Uterus (tissue), 4 donors: ENCODE data around the gene PTPRN. TPM values are rescaled to one million over a fixed set of nuclear protein-coding genes. Genes with fewer than 3 reads are reported as not detected.
"Not testable (repeated sequence)": the region's sequence is repeated elsewhere in the genome, so short reads cannot be mapped to it uniquely, and the experiment has no call there.

ENCODE experiments used
- DNase-seq, 2 donors: peaks; one replicate each; pipeline ENCODE4 v3.0.0-alpha.2; 2019 to 2020
- H3K27ac ChIP-seq, 2 donors: fragments of 200-600 bp; sonication (generic); 1 replicate in 1 of 2; 2 replicates in 1 of 2; pipeline ENCODE4 v1.5.1; 2016 to 2018
- H3K27me3 ChIP-seq, 2 donors: fragments of 200-600 bp; sonication (generic); one replicate each; pipeline ENCODE4 v1.5.1; 2018 to 2019; ENCODE audit warnings: control low read depth in 1 of 2
- H3K36me3 ChIP-seq, 2 donors: fragments of 200-600 bp; sonication (generic); one replicate each; pipeline ENCODE4 v1.5.1; 2019; ENCODE audit warnings: control low read depth in 1 of 2
- H3K4me1 ChIP-seq, 2 donors: fragments of 200-600 bp; sonication (generic); one replicate each; pipeline ENCODE4 v1.5.1; 2018 to 2019; ENCODE audit warnings: control low read depth in 1 of 2
- H3K4me3 ChIP-seq, 2 donors: fragments of 200-600 bp; sonication (generic); 1 replicate in 1 of 2; 2 replicates in 1 of 2; pipeline ENCODE4 v1.5.1; 2018 to 2019; ENCODE audit warnings: mild to moderate bottlenecking in 1 of 2
- H3K9me3 ChIP-seq, 2 donors: fragments of 200-600 bp; sonication (generic); one replicate each; pipeline ENCODE4 v1.5.1; 2019; ENCODE audit warnings: control low read depth in 1 of 2
- POLR2A ChIP-seq, 2 donors: fragments of 450-650 bp; IDR thresholded peaks; one replicate each; pipeline ENCODE4 v1.6.1; 2016; ENCODE audit warnings: antibody characterized with exemption in 2 of 2, mild to moderate bottlenecking in 1 of 2, moderate library complexity in 1 of 2
- intact Hi-C: fragments of 100-400 bp; cut with DNase I; formaldehyde crosslinking; loops from one replicate; pipeline ENCODE4 v1.15.1; 2023; ENCODE audit warnings: low total_unique reads
- total RNA-seq, 4 donors: library from RNA; depleted of rRNA in 3 of 4; stranded (reverse); fragments of >200 nt in 3 of 4; gene quantifications; one replicate each; pipeline versions ENCODE4 v1.1.0 to v1.2.4, GENCODE V29; 2014 to 2023
- TF ChIP-seq, protein P1 (sequence below), 4 experiments: fragments of 200-600 bp in 2 of 4; fragments of 450-650 bp in 2 of 4; sonication (generic) in 2 of 4; IDR thresholded peaks; one replicate each; pipeline ENCODE4 v1.5.1; 2016 to 2019; ENCODE audit warnings: antibody characterized with exemption in 4 of 4, mild to moderate bottlenecking in 2 of 4, moderate library complexity in 1 of 4
- donor health status: DM: yes; HTN: yes; CAD: no.

The PTPRN gene
- total RNA-seq, 4 donors from 2014 or later, result 0.21 to 0.55 TPM; not detected in 2

DNA sequence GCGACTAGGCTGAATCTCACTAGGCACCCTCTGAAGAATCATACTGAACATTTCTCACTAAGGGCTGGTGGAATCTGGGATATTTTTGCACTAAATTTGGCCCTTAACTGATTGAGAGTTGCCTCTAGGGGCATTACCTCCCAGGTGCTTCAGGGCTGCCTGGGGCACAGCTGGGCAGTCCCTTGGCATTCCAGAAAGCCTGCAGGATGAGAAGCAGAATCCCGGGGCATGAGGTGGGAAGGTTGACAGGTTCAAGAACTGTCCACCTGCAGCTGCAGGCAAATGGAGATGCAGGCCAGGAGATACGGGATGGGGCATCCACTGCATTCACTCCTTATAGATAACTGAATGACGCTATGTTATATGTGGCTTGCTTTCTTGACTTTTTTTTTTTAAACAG is 15.9 kb upstream of the PTPRN start:
- TF ChIP-seq POLR2A (IDR thresholded peaks at IDR 0.05), result no peak
- TF ChIP-seq, protein P1, sequence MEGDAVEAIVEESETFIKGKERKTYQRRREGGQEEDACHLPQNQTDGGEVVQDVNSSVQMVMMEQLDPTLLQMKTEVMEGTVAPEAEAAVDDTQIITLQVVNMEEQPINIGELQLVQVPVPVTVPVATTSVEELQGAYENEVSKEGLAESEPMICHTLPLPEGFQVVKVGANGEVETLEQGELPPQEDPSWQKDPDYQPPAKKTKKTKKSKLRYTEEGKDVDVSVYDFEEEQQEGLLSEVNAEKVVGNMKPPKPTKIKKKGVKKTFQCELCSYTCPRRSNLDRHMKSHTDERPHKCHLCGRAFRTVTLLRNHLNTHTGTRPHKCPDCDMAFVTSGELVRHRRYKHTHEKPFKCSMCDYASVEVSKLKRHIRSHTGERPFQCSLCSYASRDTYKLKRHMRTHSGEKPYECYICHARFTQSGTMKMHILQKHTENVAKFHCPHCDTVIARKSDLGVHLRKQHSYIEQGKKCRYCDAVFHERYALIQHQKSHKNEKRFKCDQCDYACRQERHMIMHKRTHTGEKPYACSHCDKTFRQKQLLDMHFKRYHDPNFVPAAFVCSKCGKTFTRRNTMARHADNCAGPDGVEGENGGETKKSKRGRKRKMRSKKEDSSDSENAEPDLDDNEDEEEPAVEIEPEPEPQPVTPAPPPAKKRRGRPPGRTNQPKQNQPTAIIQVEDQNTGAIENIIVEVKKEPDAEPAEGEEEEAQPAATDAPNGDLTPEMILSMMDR (IDR thresholded peaks at IDR 0.05), result no peak
- Histone ChIP-seq H3K4me1 (no peaks in the 10 kb centered on the region), H3K36me3 (no peaks in the 10 kb centered on the region), H3K9me3 (no peaks in the 10 kb centered on the region), H3K27ac (no peak overlapping the region), H3K27me3 (no peaks in the 10 kb centered on the region), H3K4me3 (no peak overlapping the region)
- DNase-seq, result no peak
- intact Hi-C loops, result no loop called here

DNA sequence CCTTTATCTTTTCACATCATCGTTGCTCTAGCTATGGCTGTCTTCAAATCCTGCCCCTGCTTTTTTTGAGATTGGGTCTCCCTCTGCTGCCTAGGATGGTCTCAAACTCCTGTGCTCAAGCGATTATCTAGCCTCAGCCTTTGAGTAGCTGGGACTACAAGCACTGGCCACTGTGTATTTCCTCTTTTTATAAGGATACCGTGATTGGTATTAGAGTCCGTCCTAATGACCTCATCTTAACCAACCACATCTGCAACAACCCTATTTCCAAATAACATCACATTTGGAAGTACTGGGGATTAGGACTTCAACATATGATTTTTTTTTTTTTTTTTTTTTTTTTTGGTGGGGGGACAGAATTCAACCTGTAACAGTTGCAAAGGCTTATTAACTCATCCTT is 14.2 kb upstream of the PTPRN start:
- no peak for DNase-seq
- Histone ChIP-seq H3K9me3 (no peaks in the 10 kb centered on the region), H3K27me3 (no peaks in the 10 kb centered on the region), H3K36me3 (no peaks in the 10 kb centered on the region), H3K4me1 (no peaks in the 10 kb centered on the region), H3K4me3 (no peak overlapping the region), H3K27ac (no peak overlapping the region)
- intact Hi-C loops, result no loop called here
- TF ChIP-seq, protein P1 (IDR thresholded peaks at IDR 0.05), result no peak
- TF ChIP-seq POLR2A (IDR thresholded peaks at IDR 0.05), result no peak

DNA sequence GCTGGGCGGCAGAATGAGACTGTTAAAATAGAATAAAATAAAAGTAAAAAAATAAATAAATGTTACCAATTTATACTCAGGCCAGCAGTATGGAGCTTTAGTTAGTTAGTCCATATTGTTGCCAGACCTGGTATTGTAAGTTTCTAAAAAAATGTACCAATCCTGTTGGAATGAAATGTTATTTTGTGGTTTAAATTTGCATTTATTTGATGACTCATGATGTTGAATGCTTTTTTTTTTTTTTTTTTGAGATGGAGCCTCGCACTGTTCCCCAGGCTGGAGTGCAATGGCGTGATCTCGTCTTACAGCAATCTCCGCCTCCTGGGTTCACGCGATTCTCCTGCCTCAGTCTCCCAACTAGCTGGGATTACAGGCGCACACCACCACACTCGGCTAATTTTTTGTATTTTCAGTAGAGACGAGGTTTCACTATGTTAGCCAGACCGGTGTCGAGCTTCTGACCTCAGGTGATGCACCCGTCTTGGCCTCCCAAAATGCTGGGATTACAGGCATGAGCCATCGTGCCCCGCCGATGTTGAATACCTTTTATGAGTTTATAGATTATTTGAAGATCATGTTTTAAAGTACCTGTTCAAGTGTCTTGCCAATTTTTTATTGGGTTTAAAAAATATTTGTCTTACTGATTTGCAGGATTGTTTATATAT is 5.7 kb upstream of the PTPRN start:
- intact Hi-C loops, result no loop called here
- Histone ChIP-seq H3K27ac (no peak overlapping the region), H3K4me1 (no peaks in the 10 kb centered on the region), H3K36me3 (no peaks in the 10 kb centered on the region), H3K9me3 (no peaks in the 10 kb centered on the region), H3K4me3 (no peak overlapping the region), H3K27me3 (peaks cover 0 to 7% of the 10 kb centered on the region in 2 donors)
- no peak for TF ChIP-seq POLR2A (IDR thresholded peaks at IDR 0.05)
- TF ChIP-seq, protein P1 (IDR thresholded peaks at IDR 0.05), result no peak
- DNase-seq, result no peak

DNA sequence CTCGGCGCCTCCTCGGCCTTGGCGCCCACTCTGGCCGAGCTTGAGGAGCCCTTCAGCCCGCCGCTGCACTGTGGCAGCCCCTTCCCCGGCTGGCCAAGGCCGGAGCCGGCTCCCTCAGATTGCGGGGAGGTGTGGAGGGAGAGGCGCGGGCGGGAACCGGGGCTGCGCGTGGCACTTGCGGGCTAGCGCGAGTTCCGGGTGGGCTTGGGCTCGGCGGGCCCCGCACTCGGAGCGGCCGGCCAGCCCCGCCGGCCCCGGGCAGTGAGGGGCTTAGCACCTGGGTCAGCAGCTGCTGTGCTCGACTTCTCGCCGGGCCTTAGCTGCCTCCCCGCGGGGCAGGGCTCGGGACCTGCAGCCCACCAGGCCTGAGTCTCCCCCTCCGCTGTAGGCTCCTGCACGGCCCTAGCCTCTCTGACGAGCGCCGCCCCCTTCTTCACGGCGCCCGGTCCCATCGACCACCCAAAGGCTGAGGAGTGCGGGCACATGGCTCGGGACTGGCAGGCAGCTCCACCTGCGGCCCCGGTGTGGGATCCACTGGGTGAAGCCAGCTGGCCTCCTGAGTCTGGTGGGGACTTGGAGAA is 3.6 kb upstream of the PTPRN start:
- intact Hi-C loops, DNase-seq, H3K4me3 ChIP-seq, H3K27ac ChIP-seq, H3K4me1 ChIP-seq, H3K9me3 ChIP-seq, H3K36me3 ChIP-seq: not testable (repeated sequence)
- peaks cover 0 to 22% of the 10 kb centered on the region in 2 donors for H3K27me3 ChIP-seq

DNA sequence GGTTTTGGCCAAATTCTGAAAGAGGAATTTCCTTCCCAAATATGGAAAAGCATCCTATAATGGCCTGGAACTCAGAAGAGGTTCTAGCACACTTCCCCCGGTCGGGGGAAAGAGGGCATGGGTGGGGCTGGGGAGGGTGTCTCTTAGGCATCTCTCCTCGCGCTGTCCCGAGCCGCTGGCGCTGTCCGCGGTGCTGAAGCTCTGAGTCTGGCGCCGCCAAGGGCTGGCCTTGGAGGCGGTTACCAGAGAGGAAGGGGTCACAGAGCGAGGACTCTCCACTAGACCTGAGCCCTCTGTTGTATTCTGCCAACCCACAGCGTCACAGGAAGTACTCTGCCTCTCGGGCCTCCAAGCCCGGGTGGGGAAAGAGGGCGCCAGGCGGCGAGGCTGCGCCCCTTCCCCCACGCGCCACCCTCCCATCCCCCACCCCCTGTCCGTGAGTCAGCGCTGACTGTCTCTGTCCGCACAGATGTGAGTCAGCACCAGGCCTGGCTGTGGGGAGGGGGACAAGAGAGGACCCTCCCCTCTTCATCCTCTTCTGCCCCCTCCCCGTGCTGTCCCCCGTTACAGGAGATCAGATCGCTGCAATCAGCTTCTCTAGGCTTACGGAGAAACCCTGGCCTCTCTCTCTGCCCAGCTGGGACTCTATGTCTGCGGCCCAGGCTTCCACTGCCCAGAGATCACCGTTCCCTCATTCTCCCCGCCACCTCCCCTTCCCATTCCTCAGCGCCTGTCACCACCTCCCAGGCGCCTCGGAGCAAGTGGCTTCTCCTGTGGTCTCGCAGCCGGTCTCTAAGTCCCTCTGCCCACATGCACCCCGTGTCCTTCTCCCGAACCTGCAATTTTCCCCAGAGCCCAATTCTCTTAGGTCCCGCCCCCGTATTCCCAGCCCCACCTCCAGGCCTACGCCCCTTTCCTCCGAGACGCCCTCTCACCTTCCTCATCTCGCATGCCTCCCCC is 779 bp downstream of the PTPRN start:
- H3K4me3 ChIP-seq, result no peak overlapping the region
- intact Hi-C loops, result no loop called here
- no peak for TF ChIP-seq POLR2A (IDR thresholded peaks at IDR 0.05)
- TF ChIP-seq, protein P1 (IDR thresholded peaks at IDR 0.05), result no peak
- H3K4me1 ChIP-seq, result no peaks in the 10 kb centered on the region
- DNase-seq, result no peak
- H3K36me3 ChIP-seq, result no peaks in the 10 kb centered on the region
- H3K27me3 ChIP-seq, result peaks cover 0 to 22% of the 10 kb centered on the region in 2 donors
- H3K27ac ChIP-seq, result no peak overlapping the region
- no peaks in the 10 kb centered on the region for H3K9me3 ChIP-seq
